ENCODE data around the gene CYP19A1. TPM values are rescaled to one million over a fixed set of nuclear protein-coding genes. Genes with fewer than 3 reads are reported as not detected.

Gene CYP19A1
- total RNA-seq, 1 donor from 2014 or later, result not detected

GRCh38 chr15:51253366-51253765 lies 85.0 kb downstream of the CYP19A1 start:
- DNase-seq, result peak; percentile 58

DNA sequence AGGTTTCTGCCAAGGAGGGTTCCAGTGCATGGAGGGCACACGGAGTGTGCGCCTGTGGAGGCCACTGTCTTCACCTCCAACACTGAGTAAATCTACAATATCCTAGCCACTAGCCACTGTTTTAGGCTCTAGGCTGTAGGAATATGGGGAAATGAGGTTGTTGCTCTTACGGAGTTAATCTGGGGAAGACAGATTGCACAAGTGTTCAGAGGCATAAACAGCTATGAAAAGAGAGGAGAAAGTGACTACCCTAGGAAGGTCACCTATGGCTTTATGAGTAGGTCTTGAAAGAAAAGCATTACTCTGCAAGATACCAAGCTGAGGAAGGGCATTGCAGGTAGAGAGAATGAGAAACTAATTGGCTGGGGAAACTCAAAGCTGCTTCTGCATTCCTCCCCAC lies 85.7 kb downstream of the CYP19A1 start:
- DNase-seq, result no peak

GRCh38 chr15:51251556-51251955 lies 86.8 kb downstream of the CYP19A1 start:
- no peak for DNase-seq

DNA sequence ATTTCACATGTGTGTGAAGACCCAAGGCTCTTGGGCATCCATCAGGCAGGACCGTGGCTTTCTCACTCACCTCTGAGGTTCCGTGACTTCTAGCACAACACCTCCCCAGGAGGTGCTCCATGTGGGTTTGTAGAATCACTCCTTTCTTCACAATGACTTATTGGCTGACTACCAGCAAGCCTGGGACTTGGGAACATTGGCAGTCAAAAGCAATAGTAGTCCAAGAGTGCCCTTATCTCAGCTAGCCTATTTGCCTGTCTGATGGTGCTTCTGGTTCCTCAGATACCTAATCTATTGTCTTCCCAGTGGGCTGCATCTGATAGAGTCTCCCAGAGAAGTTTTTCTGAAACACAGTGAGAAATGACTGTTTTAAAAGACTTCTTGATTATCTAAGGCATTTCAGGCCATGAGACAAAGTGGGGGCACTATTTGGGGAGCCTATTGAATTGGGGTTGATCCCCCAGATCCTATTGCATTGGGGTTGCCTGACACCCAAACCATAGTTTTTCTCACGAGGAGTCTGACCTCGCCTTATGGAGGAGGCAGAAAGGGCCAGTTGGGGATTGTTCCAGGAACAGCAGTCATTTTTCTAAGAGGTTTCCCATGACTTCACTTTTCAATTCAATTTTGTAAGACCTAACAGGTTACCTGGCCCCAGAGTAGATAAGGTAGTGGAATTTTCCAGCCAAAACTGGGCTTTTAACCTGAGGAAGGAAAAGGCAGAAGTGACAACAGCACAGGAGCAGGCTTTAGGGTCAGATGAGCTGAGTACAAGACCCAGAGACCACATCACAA lies 88.0 kb downstream of the CYP19A1 start:
- DNase-seq, result no peak

GRCh38 chr15:51245628-51246027 lies 92.8 kb downstream of the CYP19A1 start:
- no peak for DNase-seq

DNA sequence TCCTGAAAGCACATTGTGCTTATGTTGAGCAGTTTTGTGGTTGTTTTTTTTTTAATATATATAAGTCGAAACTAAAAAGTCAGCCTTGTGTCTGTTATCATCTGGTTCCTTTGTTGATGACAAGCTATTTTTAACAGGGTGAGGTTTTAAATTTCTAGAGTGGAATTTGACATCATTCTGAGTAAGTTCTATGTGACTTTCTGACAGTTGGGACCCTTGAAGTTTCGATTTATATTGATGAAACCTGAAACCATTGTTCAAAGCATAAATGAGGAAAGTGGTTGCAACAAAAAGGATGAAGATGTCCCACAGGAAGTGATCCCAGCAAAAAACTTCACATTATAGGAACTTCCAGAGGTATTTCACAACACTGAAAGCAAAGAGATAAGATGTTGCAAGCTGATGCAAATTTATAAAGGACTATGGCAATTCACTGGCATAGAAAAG lies 94.0 kb downstream of the CYP19A1 start:
- no peak for DNase-seq

GRCh38 chr15:51243774-51244173 lies 94.6 kb downstream of the CYP19A1 start:
- DNase-seq, result no peak

DNA sequence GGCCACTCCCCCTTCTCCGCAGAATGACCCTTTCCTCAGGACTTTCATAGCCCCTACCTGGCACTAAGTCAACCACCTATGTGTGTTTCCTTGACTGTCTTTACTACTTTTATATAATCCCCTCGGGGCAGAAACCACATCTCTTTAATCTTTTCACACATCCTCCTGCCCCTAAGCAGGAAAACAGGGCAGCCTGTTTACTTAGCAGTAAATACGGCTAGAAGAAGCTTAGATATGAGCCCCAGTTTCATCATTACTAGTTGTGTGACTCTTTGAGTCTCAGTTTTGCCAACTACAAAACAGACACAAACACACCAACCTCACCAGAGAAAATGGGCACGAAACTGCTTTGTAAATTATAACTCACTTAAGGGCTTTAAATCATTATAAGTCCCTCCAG lies 98.3 kb downstream of the CYP19A1 start:
- no peak for DNase-seq

- DNase-seq, result no peak
Observed at GRCh38 chr15:51237816-51238215, 100.6 kb downstream of the CYP19A1 start.

DNA sequence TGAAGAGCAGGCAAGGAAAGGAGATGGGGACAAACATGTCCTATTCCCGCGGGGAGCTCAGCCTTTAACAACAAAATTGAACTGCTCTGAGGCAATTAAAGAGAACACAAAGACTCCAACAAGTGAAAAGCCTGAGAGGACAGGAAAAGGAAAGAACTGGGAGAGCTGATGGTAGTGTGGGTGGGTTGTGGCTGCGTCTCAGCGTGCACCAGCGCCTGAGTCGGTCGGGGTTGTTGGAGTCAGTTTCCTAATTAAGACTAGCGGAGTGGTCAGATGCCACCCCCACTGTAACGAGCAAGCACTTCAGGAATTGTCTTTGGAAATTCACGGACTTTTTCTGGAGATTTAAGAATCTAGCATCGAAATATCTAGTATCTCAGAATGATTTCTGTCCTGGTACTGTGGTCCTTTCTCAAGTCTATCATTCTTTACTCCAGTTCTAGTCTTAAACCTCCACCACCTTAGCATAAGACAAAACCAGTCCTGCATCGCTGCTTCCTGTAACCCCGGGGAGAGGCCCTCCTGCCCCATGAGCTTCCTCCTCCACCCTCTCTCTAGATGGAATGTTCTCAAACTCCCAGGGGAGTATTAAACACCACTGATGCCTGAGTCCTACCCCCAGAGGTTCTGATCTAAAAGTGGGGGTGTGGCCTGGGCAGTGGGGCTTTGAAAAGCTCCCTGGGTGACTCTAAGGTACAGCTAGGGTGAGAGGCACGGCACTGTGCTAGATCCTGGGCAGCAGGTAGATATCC lies 104.0 kb downstream of the CYP19A1 start:
- no peak for DNase-seq

DNA sequence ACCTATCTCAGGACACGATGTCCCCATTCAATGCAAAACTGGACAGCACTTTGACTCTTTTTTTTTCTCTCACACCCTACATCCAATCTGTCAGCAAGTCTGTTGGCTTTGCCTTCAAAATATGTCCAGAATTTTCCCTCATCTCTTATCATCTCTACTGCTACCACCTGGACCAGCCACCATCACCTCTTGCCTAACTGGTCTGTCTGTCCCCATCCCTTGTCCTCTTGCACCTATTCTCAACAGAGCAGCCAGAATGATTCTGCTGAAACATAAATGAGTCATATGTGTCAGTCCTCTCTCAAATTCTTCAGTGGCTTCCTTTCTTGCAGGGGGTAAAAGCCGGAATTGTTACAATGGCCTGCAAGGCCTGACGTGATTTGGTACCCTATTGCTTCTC lies 105.8 kb downstream of the CYP19A1 start:
- DNase-seq, result no peak

- DNase-seq, result peak; percentile 40
Observed at GRCh38 chr15:51229907-51230330, 108.5 kb downstream of the CYP19A1 start.

DNA sequence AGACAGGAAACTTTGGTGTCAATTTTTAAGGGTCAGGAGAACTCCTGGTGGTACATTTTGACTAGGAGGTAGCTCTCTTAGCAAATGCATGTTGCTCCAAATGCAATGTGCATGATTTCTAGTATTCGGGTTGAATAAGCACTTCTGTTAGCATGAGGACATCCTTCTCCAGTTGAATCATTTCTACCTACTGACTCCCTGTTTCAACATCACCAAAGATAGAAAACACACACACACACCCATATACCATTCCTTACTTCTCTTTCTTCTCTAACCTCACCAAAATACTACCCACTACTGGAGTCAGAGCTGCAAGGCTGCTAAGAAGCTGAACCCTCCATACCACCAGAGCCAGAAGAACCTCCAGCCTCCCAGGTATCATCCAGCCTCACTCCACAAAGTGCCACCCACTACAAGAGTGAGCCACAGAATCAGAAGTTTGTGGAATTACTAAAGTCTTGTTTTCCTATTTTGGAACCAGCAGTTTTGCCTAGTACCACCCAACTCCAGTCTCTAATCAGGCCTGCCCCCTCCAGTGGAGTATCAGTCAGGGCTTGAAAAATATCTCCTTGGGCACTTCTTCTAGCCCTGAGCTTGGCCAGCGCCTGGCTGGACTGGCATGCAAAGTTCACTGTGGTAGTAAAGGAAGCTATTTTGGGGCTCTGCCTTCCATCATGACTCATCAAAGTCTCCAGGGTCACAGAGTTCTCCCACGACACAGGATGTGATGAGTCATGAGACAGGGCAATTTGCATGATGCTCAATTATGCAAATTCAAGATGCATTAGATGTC lies 110.3 kb downstream of the CYP19A1 start:
- DNase-seq, result peak; percentile 60

DNA sequence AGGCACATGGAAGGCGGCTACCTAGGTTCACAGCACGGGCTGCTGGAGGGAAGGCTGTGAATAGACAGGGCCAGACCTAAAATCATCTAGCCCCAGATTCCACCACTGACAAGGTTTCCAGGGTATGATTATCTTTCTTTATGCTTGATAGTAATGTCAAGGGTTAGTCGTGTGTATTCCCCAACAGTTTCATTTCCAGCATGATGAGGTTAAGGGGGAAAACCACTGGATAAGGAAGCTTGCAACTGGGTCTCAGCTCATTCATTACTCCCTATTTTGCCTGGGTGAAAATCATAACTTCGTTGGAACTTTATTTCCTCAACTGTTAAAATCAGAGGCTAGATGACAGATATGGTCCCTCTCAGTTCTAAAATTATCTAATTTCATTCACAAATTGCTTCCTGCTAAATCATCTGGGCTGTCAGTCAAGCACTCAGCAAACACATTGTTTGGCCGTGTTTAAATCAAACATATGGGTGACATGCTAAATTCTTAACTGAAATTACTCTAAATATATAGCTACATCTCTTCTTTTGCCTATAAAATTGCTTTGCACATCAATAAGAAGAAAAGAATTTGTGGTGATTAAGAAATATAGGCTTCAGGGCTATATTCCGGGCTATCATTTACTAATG lies 111.7 kb downstream of the CYP19A1 start:
- no peak for DNase-seq

DNA sequence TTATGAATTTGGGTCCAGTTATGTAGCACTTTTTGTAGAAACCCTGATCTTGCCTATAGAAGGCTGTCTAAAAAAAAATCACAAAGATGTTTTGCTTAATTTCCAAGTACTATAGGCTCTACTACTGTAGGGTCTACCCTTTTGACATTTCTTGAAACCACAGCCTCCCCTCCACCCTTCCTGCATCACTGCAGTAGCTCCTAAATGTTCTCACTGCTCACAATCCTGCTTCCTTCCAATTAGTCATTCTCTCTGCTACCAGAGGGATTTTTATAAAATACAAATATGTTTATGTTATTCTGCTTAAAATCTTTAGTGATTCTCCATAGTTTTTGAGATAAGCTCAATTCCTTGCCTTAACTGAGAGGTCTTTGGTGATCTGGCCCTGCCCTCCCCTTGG lies 114.0 kb downstream of the CYP19A1 start:
- no peak for DNase-seq

GRCh38 chr15:51223771-51224229 lies 114.6 kb downstream of the CYP19A1 start:
- DNase-seq, result peak; percentile 40

DNA sequence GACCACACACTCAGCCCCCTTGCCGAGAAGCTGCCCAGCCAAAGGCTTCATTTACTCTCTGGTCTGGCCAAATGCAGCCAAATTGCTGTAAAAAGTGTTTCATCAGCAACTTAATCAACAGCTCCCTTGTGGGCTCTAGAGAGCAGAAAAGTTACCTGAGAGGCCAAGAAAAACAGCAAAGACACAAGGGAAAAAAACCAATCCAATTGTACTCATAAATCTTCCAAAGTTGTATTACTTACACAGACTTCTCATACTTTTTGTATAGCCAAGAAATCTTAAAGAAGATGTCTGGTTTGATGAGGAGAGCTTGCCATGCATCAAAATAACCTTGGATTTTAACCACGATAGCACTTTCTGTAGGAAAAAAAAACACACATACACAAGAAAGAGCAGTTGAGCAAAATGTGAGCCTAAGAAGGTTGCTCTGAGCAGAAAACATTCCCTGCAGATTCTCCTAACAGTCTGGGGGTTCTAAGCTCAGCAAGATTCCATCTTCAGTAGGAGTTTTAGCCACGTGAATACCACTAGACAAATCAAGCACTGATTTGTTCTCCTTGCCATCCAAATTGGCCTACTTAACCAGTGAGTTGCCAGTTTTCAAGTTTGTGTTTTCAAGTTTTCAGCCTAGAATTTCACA lies 120.0 kb downstream of the CYP19A1 start:
- DNase-seq, result no peak

DNA sequence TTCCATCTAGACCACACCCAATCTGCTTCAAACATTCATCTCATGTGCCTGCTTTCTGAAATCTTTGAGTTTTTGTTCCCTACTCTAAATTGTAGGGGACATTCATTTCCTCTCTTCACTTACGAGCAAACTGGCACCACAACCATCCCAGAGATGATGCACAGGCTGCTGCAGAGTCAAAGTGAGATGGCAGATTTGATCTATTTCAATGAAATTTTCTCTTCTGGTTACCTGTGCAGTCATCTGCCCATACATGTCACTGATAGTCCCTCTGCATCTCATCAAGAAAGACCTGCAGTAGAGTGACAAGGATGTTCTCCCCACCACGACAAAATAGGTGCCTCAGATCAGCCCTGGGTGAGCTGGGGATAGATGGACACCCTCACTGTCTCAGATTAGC lies 125.5 kb downstream of the CYP19A1 start:
- no peak for DNase-seq

GRCh38 chr15:51212239-51212638 lies 126.2 kb downstream of the CYP19A1 start:
- DNase-seq, result no peak

GRCh38 chr15:51205050-51205975 lies 133.1 kb downstream of the CYP19A1 start:
- no peak for DNase-seq

DNA sequence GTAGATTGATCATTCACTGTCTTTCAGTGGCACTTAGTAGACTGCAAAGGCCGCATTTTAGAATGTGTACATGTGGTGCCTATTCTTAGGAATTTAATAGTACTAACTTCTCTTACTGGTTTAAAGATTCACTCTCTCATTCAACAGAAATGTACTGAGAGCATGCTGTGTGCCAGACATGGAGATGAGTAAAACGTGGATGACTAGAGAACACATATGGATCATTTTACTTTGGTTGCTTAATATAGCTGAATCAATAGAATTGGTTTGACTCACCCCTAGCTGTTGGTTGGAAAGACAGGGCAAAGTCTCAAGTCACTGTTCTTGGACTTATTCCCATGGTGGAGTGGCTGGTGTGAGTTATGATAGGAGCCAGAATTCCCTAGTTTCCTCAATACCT lies 134.6 kb downstream of the CYP19A1 start:
- DNase-seq, result no peak
